Measurements from ENCODE around the gene MICAL3.

MICAL3 gene

DNA sequence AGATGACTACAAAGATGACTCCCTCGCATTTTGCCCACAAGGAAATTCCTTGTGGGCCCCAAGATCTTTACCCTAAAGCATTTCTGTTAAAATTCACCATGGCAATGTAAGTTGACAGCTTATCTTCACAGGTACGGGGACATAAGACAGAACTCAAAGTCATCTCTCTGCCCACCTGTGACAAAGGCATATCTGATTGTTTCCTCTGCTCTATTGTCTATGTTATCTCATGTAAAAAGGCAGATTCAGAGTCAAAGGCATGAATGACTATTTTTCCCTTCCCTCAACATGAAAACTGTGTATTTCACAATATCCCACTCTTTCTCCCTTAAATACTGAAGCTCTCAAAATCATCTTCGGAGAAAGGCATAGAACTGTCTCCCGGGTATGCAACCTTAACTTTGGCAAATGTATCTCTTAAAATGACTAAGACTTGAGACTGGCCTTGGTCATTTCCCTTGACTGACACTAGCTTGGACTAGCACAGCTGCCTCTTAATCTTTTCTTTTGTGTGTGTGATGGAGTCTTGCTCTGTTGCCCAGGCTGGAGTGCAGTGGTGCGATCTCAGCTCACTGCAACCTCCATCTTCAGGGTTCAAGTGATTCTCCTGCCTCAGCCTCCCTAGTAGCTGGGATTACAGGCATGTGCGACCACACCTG is 103.2 kb downstream of the MICAL3 start:
- no peak overlapping the region for H3K4me3 ChIP-seq (replicated peaks; ENCODE audit: low read depth, low read length)
- TF ChIP-seq, protein P1, sequence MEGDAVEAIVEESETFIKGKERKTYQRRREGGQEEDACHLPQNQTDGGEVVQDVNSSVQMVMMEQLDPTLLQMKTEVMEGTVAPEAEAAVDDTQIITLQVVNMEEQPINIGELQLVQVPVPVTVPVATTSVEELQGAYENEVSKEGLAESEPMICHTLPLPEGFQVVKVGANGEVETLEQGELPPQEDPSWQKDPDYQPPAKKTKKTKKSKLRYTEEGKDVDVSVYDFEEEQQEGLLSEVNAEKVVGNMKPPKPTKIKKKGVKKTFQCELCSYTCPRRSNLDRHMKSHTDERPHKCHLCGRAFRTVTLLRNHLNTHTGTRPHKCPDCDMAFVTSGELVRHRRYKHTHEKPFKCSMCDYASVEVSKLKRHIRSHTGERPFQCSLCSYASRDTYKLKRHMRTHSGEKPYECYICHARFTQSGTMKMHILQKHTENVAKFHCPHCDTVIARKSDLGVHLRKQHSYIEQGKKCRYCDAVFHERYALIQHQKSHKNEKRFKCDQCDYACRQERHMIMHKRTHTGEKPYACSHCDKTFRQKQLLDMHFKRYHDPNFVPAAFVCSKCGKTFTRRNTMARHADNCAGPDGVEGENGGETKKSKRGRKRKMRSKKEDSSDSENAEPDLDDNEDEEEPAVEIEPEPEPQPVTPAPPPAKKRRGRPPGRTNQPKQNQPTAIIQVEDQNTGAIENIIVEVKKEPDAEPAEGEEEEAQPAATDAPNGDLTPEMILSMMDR (IDR thresholded peaks at IDR 0.05; ENCODE audit: low read length, missing control alignments) = no peak
- peak; percentile 56 for DNase-seq (ENCODE audit: low read depth)

DNA sequence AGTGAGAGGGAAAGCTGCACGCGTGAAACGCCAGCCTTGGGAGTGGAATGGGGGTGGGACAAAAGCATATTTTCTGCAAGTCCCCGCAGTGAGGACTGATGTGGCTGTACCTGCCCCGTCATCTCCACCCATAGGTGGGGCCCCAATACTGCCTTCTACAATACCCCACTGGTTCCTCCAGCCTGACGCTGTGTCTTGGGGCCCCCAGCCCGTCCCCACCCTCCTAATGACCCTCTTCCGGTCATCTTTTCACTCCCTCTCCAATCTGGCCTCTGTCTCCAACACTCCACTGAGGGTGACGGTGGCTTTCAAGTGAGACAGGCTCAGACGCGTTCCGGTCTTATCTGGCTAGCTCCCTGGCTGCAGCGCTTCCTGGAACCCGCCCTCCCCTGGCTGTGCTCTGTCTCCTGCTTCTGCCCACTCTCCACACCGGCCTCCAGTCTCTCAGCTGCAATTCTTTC is 104.2 kb downstream of the MICAL3 start:
- peak; percentile 56 for DNase-seq (ENCODE audit: low read depth)
- TF ChIP-seq, protein P1 (IDR thresholded peaks at IDR 0.05; ENCODE audit: low read length, missing control alignments) = no peak
- H3K4me3 ChIP-seq (replicated peaks; ENCODE audit: low read depth, low read length) = no peak overlapping the region

DNA sequence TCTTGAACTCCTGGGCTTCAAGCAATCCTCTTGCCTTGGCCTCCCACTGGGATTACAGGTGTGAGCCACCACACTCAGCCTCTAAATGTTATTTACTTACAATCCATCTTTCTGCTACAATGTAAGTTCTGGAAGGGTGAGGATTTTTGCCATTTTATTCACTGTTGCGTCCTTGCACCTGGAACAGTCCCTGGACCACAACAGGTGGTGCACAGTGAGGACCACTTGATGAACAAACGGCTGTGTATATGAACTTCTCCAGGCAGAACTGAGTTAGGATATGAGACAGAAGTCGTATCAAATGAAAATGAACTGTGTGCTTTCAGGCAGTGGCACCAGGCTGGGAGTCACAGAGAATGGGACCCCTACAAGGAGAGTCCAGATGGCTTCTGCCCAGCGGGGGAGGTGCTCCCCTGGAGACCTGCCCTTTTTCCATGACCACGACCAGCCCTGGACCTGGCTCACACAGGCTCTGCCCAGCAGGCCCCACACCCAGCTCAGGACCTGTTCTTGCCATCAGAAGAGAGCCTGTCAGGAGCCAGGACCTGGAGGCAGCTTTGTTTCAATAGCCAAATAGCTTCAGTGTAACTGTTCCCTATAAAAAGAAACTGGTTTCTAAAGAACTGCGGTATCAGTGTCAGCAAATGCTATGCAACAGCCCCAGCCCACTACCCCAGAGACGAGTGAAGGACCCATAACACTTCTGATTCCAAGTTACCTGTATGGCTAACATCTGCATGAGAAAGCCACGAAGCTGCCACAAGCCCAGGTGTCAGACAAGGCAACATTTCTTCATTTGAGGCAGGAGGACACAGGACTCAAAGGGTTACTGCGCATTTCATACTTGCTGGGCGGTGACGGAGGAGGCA is 104.9 kb downstream of the MICAL3 start:
- TF ChIP-seq, protein P1 (IDR thresholded peaks at IDR 0.05; ENCODE audit: low read length, missing control alignments) = no peak
- no peak for DNase-seq (ENCODE audit: low read depth)
- no peak overlapping the region for H3K4me3 ChIP-seq (replicated peaks; ENCODE audit: low read depth, low read length)

DNA sequence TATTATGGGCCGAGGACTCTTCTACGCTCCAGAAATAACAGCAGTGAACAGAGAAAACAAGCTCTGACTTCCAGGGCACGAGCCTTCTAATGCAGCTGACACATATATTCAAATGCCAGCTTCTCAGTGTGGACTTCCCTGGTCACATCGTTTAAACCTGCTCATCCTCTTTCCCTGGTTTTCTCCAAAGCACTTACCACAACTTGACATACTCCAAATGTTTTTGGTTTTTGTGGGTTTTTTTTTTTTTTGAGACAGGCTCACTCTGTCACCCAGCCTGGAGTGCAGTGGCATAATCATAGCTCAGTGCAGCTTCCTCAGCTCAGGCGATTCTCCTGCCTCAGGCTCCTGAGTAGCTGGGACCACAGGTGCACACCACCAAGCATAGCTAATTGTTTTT is 105.5 kb downstream of the MICAL3 start:
- TF ChIP-seq, protein P1 (IDR thresholded peaks at IDR 0.05; ENCODE audit: low read length, missing control alignments) = no peak
- H3K4me3 ChIP-seq (replicated peaks; ENCODE audit: low read depth, low read length) = no peak overlapping the region
- DNase-seq (ENCODE audit: low read depth) = no peak

DNA sequence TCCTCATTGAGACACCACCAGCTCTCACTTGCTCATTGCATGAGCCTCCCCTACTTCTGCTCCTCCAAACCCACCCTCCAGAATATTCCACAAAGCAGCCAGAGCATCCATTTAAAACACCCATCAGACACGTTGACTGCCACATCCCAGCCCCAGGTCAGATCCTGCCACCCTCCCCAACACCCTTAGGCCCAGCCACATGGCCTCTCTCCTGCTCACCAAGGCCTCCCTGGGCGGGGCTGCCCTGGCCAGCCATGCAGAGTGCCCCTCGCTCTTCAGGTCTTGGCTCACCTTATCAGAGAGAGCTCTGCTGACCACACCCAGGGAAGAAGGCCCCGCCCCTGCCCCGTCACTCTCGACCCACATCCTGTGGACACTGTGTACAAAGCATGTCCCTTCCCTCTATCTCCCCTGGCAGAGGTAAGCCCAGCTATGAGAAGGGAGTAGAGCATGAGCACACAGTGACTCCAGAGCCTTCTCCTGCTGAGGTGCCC is 106.8 kb downstream of the MICAL3 start:
- TF ChIP-seq, protein P1 (IDR thresholded peaks at IDR 0.05; ENCODE audit: low read length, missing control alignments) = no peak
- DNase-seq (ENCODE audit: low read depth) = no peak
- H3K4me3 ChIP-seq (replicated peaks; ENCODE audit: low read depth, low read length) = no peak overlapping the region

DNA sequence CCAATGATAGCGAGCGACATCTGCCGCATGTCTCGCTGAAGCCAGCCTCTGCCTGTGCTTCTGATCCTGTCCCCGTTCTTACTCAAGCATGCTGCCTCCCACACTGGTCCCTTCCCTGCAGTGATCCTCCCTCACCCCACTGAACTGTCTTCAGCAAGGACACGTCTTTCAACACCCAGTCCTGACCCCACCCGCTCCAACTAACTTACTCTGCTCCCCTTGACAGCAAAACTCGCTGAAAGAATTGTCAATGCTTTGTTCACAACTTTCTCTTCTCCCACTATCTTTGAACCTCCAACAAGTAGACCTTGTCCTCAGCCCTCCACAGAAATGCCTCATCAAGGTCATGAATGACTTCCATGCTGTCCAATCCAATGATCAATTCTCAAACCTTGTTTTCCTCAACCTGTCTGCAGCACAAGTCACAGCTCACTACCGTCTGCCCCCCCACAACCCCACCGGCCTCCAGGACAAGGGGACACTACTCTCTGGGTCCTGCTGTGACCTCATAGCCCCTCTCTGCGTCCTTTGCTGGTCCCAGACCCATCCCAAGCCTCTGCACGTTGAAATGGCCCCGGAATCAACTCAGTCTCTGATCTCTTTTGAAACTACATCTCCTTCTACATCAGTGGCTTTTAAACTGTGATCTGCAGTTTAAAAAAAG is 108.0 kb downstream of the MICAL3 start:
- no peak for DNase-seq (ENCODE audit: low read depth)
- H3K4me3 ChIP-seq (replicated peaks; ENCODE audit: low read depth, low read length) = no peak overlapping the region
- TF ChIP-seq, protein P1 (IDR thresholded peaks at IDR 0.05; ENCODE audit: low read length, missing control alignments) = no peak

Data from fibroblast of pulmonary artery (primary cell).